HepG2 (cell line): Measurements from ENCODE around the gene ATP9A. TPM values are rescaled to one million over a fixed set of nuclear protein-coding genes. Genes with fewer than 3 reads are reported as not detected.
A peak's percentile ranks its signal among the peaks of the same experiment; 100 is the strongest.

ENCODE experiments used
- AFF4 ChIP-seq: sonication (generic); formaldehyde crosslinking; IDR thresholded peaks from 2 replicates; pipeline ENCODE4 v1.4.0; 2020; ENCODE audit warnings: missing genetic modification reagents
- FOXP1 ChIP-seq, 2 experiments: fragments of 450-650 bp in 1 of 2; IDR thresholded peaks; 2 replicates each; pipeline ENCODE4 v1.6.1; 2017 to 2018; ENCODE audit warnings: antibody characterized with exemption in 1 of 2
- HDAC2 ChIP-seq: sonication (generic); formaldehyde crosslinking; IDR thresholded peaks from 2 replicates; pipeline ENCODE4 v1.4.0; 2020; ENCODE audit warnings: missing genetic modification reagents
- KLF9 ChIP-seq: IDR thresholded peaks from 2 replicates; pipeline ENCODE4 v1.6.1; 2016; ENCODE audit warnings: low read depth
- KMT2A ChIP-seq: sonication (generic); formaldehyde crosslinking; IDR thresholded peaks from 2 replicates; pipeline ENCODE4 v1.4.0; 2020; ENCODE audit warnings: missing genetic modification reagents
- MIER3 ChIP-seq: IDR thresholded peaks from 2 replicates; pipeline ENCODE4 v1.6.1; 2016; ENCODE audit warnings: missing compliant biosample characterization, borderline replicate concordance
- SAP130 ChIP-seq: IDR thresholded peaks from 2 replicates; pipeline ENCODE4 v1.6.1; 2016; ENCODE audit warnings: low read depth
- SPEN ChIP-seq: sonication (generic); formaldehyde crosslinking; IDR thresholded peaks from 2 replicates; pipeline ENCODE4 v1.5.1; 2020; ENCODE audit warnings: low read depth, mild to moderate bottlenecking, missing genetic modification reagents
- TEAD2 ChIP-seq: sonication (generic); formaldehyde crosslinking; IDR thresholded peaks from 2 replicates; pipeline ENCODE4 v1.9.0; 2021; ENCODE audit warnings: missing genetic modification reagents
- TFDP1 ChIP-seq: IDR thresholded peaks from 2 replicates; pipeline ENCODE4 v1.6.1; 2016; ENCODE audit warnings: missing compliant biosample characterization, missing genetic modification reagents, borderline replicate concordance
- XRCC5 ChIP-seq: fragments of 200-400 bp; formaldehyde crosslinking; optimal IDR thresholded peaks from 2 replicates; pipeline ENCODE3; 2017; ENCODE audit warnings: mild to moderate bottlenecking, low read length
- ZMYM3 ChIP-seq: sonication (generic); formaldehyde crosslinking; IDR thresholded peaks from 2 replicates; pipeline ENCODE4 v1.5.1; 2020; ENCODE audit warnings: mild to moderate bottlenecking, missing genetic modification reagents
- ZNF292 ChIP-seq: sonication (generic); formaldehyde crosslinking; IDR thresholded peaks from 2 replicates; pipeline ENCODE4 v1.8.1; 2022; ENCODE audit warnings: mild to moderate bottlenecking, low read depth, missing genetic modification reagents, borderline replicate concordance
- ZNF350 ChIP-seq: sonication (generic); formaldehyde crosslinking; IDR thresholded peaks from 2 replicates; pipeline ENCODE4 v1.4.0; 2020; ENCODE audit warnings: mild to moderate bottlenecking, low read depth, missing genetic modification reagents, borderline replicate concordance
- ZNF503 ChIP-seq: sonication (generic); formaldehyde crosslinking; IDR thresholded peaks from 2 replicates; pipeline ENCODE4 v1.4.0; 2020; ENCODE audit warnings: missing genetic modification reagents
- ZNF570 ChIP-seq: sonication (generic); formaldehyde crosslinking; IDR thresholded peaks from 2 replicates; pipeline ENCODE4 v1.4.0; 2020; ENCODE audit warnings: mild to moderate bottlenecking, missing genetic modification reagents, borderline replicate concordance
- ZNF615 ChIP-seq: sonication (generic); formaldehyde crosslinking; IDR thresholded peaks from 2 replicates; pipeline ENCODE4 v1.5.0; 2020; ENCODE audit warnings: mild to moderate bottlenecking, missing genetic modification reagents, borderline replicate concordance
- ZNF775 ChIP-seq: sonication (generic); formaldehyde crosslinking; IDR thresholded peaks from 2 replicates; pipeline ENCODE4 v1.4.0; 2020; ENCODE audit warnings: missing genetic modification reagents, mild to moderate bottlenecking, moderate library complexity, borderline replicate concordance
- ZNF777 ChIP-seq: sonication (generic); formaldehyde crosslinking; IDR thresholded peaks from 2 replicates; pipeline ENCODE4 v1.4.0; 2020; ENCODE audit warnings: missing genetic modification reagents
- ZUFSP ChIP-seq: sonication (generic); formaldehyde crosslinking; IDR thresholded peaks from 2 replicates; pipeline ENCODE4 v1.9.0; 2021; ENCODE audit warnings: missing genetic modification reagents, mild to moderate bottlenecking, borderline replicate concordance
- polyA plus RNA-seq, 8 experiments: library from polyadenylated mRNA; depleted of rRNA in 3 of 8; stranded (reverse) in 7 of 8; unstranded in 1 of 8; fragments of >200 nt; fragmentation: Illumina TruSeq in 4 of 8; extraction: Trizol in 4 of 8; gene quantifications; 2 replicates each; pipeline versions ENCODE4 v1.2.1 to v1.2.3, GENCODE V29; 2011 to 2016; ENCODE audit warnings: low read depth in 4 of 8, missing spikeins in 1 of 8, mixed read lengths in 1 of 8; ENCODE audit not compliant: insufficient read depth in 1 of 8
- total RNA-seq, 5 experiments: library from RNA; depleted of rRNA; stranded (reverse); fragments of >200 nt; fragmentation: Illumina TruSeq; extraction: Trizol; gene quantifications; 2 replicates each; pipeline ENCODE4 v1.2.3, GENCODE V29; 2016; ENCODE audit warnings: low read depth in 1 of 5

The ATP9A gene
- total and polyA plus RNA-seq, 2 of the 13 experiments (the other 11 are each of a cell fraction or from before 2014, with no cell fraction given): 11.8 to 18.5 TPM

- TF ChIP-seq KLF9: no peak
- no peak for TF ChIP-seq ZUFSP (CRISPR knock-in tag)
- peak; percentile 85 for TF ChIP-seq SAP130 (CRISPR knock-in tag)
- no peak; the same call in 1 of the 2 replicates for TF ChIP-seq KMT2A (CRISPR knock-in tag)
- no peak for TF ChIP-seq AFF4 (CRISPR knock-in tag)
- TF ChIP-seq ZNF777 (CRISPR knock-in tag): no peak
- 0 out of 2 replicates have a peak, but pooled peaks have one; percentile 55 for TF ChIP-seq ZNF350
- TF ChIP-seq TFDP1 (CRISPR knock-in tag): peak; percentile 55; the same call in 1 of the 2 replicates
- TF ChIP-seq ZNF615 (CRISPR knock-in tag): no peak
- peak; percentile 77 for TF ChIP-seq ZNF503 (CRISPR knock-in tag)
- TF ChIP-seq ZNF292 (CRISPR knock-in tag): peak; percentile 89; the same call in 1 of the 2 replicates
- TF ChIP-seq TEAD2: no peak
- TF ChIP-seq FOXP1 (IDR thresholded peaks at IDR 0.05): no peak
- TF ChIP-seq FOXP1 (CRISPR knock-in tag; IDR thresholded peaks at IDR 0.05): 0 out of 2 replicates have a peak, but pooled peaks have one; percentile 31
- no peak for TF ChIP-seq ZNF570 (CRISPR knock-in tag)
- peak; percentile 45; the same call in 1 of the 2 replicates for TF ChIP-seq ZMYM3 (CRISPR knock-in tag)
- peak; percentile 72 for TF ChIP-seq XRCC5
- TF ChIP-seq SPEN (CRISPR knock-in tag): 0 out of 2 replicates have a peak, but pooled peaks have one; percentile 25
- peak; percentile 55; the same call in 1 of the 2 replicates for TF ChIP-seq HDAC2
- TF ChIP-seq MIER3: peak; percentile 60; the same call in 1 of the 2 replicates
- TF ChIP-seq ZNF775 (CRISPR knock-in tag): no peak
Observed at GRCh38 chr20:51628533-51629398, 139.4 kb downstream of the ATP9A start (continued).
